Liver (tissue), 9 donors: ENCODE data around the gene TRIM14. TPM values are rescaled to one million over a fixed set of nuclear protein-coding genes. Genes with fewer than 3 reads are reported as not detected.
"Not testable (repeated sequence)": the region's sequence is repeated elsewhere in the genome, so short reads cannot be mapped to it uniquely, and the experiment has no call there.

Experiments
- DNase-seq: peaks from one replicate; pipeline ENCODE4 v3.0.0-alpha.2; 2017; ENCODE audit warnings: low spot score
- H3K27ac ChIP-seq, 2 donors: one replicate each; pipeline ENCODE4 v1.7.0; 2013; ENCODE audit warnings: inconsistent platforms in 2 of 2, low read length in 2 of 2, control low read depth in 1 of 2, low read depth in 1 of 2, mild to moderate bottlenecking in 1 of 2
- H3K27me3 ChIP-seq, 4 donors: one replicate each; pipeline versions ENCODE4 v1.6.1 to v1.7.0; 2013; ENCODE audit warnings: low read length in 3 of 4, inconsistent platforms in 1 of 4, mild to moderate bottlenecking in 1 of 4, moderate library complexity in 1 of 4; ENCODE audit not compliant: control insufficient read depth in 4 of 4, insufficient read depth in 4 of 4
- H3K36me3 ChIP-seq, 4 donors: one replicate each; pipeline versions ENCODE4 v1.6.1 to v1.7.0; 2013; ENCODE audit warnings: low read length in 3 of 4, mild to moderate bottlenecking in 3 of 4, low read depth in 1 of 4, moderate library complexity in 1 of 4; ENCODE audit not compliant: control insufficient read depth in 4 of 4, insufficient read depth in 3 of 4
- H3K4me1 ChIP-seq, 4 donors: one replicate each; pipeline versions ENCODE4 v1.6.1 to v1.7.0; 2013; ENCODE audit warnings: low read length in 3 of 4, mild to moderate bottlenecking in 3 of 4, moderate library complexity in 1 of 4; ENCODE audit not compliant: control insufficient read depth in 4 of 4, insufficient read depth in 4 of 4
- H3K4me3 ChIP-seq, 3 donors: one replicate each; pipeline versions ENCODE4 v1.6.1 to v1.7.0; 2013; ENCODE audit warnings: low read length in 3 of 3, control low read depth in 1 of 3, low read depth in 1 of 3, mild to moderate bottlenecking in 1 of 3
- H3K9ac ChIP-seq, 2 donors: one replicate each; pipeline ENCODE4 v1.7.0; 2013; ENCODE audit warnings: low read length in 2 of 2, mild to moderate bottlenecking in 2 of 2, moderate library complexity in 2 of 2, control low read depth in 1 of 2, low read depth in 1 of 2
- H3K9me3 ChIP-seq, 4 donors: one replicate each; pipeline versions ENCODE4 v1.6.1 to v1.7.0; 2013; ENCODE audit warnings: low read length in 3 of 4; ENCODE audit not compliant: control insufficient read depth in 4 of 4
- EGR1 ChIP-seq, 2 donors: IDR thresholded peaks; 2 replicates each; pipeline ENCODE4 v1.6.1; 2016 to 2018; ENCODE audit warnings: antibody characterized with exemption in 2 of 2, low read depth in 2 of 2
- GABPA ChIP-seq, 2 donors: IDR thresholded peaks in 1 of 2; conservative IDR thresholded peaks in 1 of 2; 2 replicates each; pipeline ENCODE4 v1.6.1; 2016; ENCODE audit warnings: antibody characterized with exemption in 2 of 2, mild to moderate bottlenecking in 1 of 2, moderate library complexity in 1 of 2
- HNF4A ChIP-seq, 2 donors: conservative IDR thresholded peaks; 2 replicates each; pipeline ENCODE4 v1.6.1; 2016; ENCODE audit warnings: antibody characterized with exemption in 2 of 2, mild to moderate bottlenecking in 2 of 2
- HNF4G ChIP-seq: IDR thresholded peaks from 2 replicates; pipeline ENCODE4 v1.6.1; 2016; ENCODE audit warnings: antibody characterized with exemption
- JUND ChIP-seq, 2 donors: IDR thresholded peaks; 2 replicates each; pipeline ENCODE4 v1.6.1; 2016; ENCODE audit warnings: antibody characterized with exemption in 2 of 2
- NR2F2 ChIP-seq: IDR thresholded peaks from 2 replicates; pipeline ENCODE4 v1.6.1; 2016; ENCODE audit warnings: antibody characterized with exemption
- RXRA ChIP-seq, 2 donors: IDR thresholded peaks; 2 replicates each; pipeline ENCODE4 v1.6.1; 2017 to 2018; ENCODE audit warnings: antibody characterized with exemption in 2 of 2, mild to moderate bottlenecking in 1 of 2
- SP1 ChIP-seq: IDR thresholded peaks from 2 replicates; pipeline ENCODE4 v1.6.1; 2018; ENCODE audit warnings: antibody characterized with exemption, mild to moderate bottlenecking
- YY1 ChIP-seq: IDR thresholded peaks from 2 replicates; pipeline ENCODE4 v1.6.1; 2016; ENCODE audit warnings: antibody characterized with exemption, mild to moderate bottlenecking
- WGBS: extraction: QIAGEN DNeasy Blood & Tissue Kit; methylation state at CpG from one replicate; pipeline ENCODE4 v1.1.7; 2013; 5-methylcytosine and 5-hydroxymethylcytosine counted together
- polyA plus RNA-seq, 2 donors: library from polyadenylated mRNA; stranded (reverse) in 1 of 2; unstranded in 1 of 2; fragments of 200-250 nt in 1 of 2; fragments of >200 nt in 1 of 2; fragmentation: Nextera tagmentation in 1 of 2; extraction: Ambion mirVana in 1 of 2; gene quantifications; one replicate each; pipeline versions ENCODE4 v1.2.1 to v1.2.3, GENCODE V29; 2013 to 2015
- total RNA-seq, 2 donors: library from RNA; depleted of rRNA; stranded (reverse); fragments of >200 nt; gene quantifications; one replicate each; pipeline ENCODE4 v1.2.3, GENCODE V29; 2014
- TF ChIP-seq, protein P1 (sequence below): fragments of 150-350 bp; IDR thresholded peaks from 2 replicates; pipeline ENCODE4 v1.5.1; 2017; ENCODE audit warnings: improper control_type of control experiment, low read depth, low read length; ENCODE audit not compliant: missing input control
- TF ChIP-seq, protein P2 (sequence below): IDR thresholded peaks from 2 replicates; pipeline ENCODE4 v1.6.1; 2016; ENCODE audit warnings: antibody characterized with exemption
- TF ChIP-seq, protein P3 (sequence below): IDR thresholded peaks from 2 replicates; pipeline ENCODE4 v1.6.1; 2016; ENCODE audit warnings: antibody characterized with exemption, mild to moderate bottlenecking
- TF ChIP-seq, protein P4 (sequence below): IDR thresholded peaks from 2 replicates; pipeline ENCODE4 v1.6.1; 2016; ENCODE audit warnings: antibody characterized with exemption
- donor health status: healthy.
- donor health status: healthy.
- donor health status: healthy.
- donor health status: healthy.
- donor health status: healthy.

Gene TRIM14
- total and polyA plus RNA-seq, 4 donors = 15.2 to 22.0 (median 17.8) TPM

DNA sequence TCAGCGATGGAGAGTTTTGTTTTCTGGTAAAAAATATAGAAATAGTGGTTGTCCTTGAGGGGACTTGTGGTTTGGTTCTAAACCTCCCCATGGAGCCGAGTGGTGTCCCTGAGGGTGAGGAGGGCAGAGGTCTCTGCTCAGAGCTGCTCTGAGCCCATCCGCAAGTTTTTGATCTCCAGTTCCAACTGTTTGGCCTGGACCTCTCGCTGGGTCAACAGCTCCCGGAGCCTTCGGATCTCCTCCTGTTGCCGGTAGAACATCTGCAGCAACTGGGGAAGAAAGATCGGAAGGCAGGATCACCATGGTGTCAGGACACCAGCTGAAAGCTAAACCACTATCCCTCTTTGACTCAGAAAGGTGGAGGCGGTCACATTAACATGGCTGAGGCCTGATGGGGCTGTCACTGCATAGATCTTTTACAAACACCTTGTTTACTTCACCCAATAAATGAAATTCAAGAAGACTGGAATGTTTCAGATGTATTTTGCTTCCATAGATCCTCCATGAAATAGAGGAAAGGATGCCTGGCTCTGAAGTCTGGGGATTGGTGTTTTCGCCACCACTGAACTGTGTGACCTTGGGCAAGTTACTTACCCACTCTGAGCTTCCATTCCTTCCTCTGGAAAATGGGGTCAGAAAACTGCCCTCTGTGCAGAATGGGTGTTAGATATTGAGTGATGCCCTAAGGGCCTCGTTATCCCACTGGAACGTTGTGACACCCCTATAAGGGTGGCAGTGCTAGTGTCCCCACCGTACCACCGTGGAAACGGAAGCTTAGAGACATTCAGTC lies 5.8 kb upstream of the TRIM14 start:
- no peaks in the 10 kb centered on the region for H3K9me3 ChIP-seq
- no peak overlapping the region for H3K9ac ChIP-seq
- peaks cover 0 to 5% (median under 1%) of the 10 kb centered on the region in 4 donors for H3K36me3 ChIP-seq
- no peak for DNase-seq
- H3K4me3 ChIP-seq = no peak overlapping the region
- H3K27me3 ChIP-seq = no peaks in the 10 kb centered on the region
- TF ChIP-seq JUND (IDR thresholded peaks at IDR 0.05) = no peak
- TF ChIP-seq HNF4G = no peak
- TF ChIP-seq, protein P1, sequence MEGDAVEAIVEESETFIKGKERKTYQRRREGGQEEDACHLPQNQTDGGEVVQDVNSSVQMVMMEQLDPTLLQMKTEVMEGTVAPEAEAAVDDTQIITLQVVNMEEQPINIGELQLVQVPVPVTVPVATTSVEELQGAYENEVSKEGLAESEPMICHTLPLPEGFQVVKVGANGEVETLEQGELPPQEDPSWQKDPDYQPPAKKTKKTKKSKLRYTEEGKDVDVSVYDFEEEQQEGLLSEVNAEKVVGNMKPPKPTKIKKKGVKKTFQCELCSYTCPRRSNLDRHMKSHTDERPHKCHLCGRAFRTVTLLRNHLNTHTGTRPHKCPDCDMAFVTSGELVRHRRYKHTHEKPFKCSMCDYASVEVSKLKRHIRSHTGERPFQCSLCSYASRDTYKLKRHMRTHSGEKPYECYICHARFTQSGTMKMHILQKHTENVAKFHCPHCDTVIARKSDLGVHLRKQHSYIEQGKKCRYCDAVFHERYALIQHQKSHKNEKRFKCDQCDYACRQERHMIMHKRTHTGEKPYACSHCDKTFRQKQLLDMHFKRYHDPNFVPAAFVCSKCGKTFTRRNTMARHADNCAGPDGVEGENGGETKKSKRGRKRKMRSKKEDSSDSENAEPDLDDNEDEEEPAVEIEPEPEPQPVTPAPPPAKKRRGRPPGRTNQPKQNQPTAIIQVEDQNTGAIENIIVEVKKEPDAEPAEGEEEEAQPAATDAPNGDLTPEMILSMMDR = no peak
- TF ChIP-seq, protein P2, sequence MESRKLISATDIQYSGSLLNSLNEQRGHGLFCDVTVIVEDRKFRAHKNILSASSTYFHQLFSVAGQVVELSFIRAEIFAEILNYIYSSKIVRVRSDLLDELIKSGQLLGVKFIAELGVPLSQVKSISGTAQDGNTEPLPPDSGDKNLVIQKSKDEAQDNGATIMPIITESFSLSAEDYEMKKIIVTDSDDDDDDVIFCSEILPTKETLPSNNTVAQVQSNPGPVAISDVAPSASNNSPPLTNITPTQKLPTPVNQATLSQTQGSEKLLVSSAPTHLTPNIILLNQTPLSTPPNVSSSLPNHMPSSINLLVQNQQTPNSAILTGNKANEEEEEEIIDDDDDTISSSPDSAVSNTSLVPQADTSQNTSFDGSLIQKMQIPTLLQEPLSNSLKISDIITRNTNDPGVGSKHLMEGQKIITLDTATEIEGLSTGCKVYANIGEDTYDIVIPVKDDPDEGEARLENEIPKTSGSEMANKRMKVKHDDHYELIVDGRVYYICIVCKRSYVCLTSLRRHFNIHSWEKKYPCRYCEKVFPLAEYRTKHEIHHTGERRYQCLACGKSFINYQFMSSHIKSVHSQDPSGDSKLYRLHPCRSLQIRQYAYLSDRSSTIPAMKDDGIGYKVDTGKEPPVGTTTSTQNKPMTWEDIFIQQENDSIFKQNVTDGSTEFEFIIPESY = no peak
- TF ChIP-seq SP1 = no peak
- TF ChIP-seq RXRA (IDR thresholded peaks at IDR 0.05) = no peak
- TF ChIP-seq, protein P3, sequence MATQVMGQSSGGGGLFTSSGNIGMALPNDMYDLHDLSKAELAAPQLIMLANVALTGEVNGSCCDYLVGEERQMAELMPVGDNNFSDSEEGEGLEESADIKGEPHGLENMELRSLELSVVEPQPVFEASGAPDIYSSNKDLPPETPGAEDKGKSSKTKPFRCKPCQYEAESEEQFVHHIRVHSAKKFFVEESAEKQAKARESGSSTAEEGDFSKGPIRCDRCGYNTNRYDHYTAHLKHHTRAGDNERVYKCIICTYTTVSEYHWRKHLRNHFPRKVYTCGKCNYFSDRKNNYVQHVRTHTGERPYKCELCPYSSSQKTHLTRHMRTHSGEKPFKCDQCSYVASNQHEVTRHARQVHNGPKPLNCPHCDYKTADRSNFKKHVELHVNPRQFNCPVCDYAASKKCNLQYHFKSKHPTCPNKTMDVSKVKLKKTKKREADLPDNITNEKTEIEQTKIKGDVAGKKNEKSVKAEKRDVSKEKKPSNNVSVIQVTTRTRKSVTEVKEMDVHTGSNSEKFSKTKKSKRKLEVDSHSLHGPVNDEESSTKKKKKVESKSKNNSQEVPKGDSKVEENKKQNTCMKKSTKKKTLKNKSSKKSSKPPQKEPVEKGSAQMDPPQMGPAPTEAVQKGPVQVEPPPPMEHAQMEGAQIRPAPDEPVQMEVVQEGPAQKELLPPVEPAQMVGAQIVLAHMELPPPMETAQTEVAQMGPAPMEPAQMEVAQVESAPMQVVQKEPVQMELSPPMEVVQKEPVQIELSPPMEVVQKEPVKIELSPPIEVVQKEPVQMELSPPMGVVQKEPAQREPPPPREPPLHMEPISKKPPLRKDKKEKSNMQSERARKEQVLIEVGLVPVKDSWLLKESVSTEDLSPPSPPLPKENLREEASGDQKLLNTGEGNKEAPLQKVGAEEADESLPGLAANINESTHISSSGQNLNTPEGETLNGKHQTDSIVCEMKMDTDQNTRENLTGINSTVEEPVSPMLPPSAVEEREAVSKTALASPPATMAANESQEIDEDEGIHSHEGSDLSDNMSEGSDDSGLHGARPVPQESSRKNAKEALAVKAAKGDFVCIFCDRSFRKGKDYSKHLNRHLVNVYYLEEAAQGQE = no peak
- TF ChIP-seq EGR1 (IDR thresholded peaks at IDR 0.05; ENCODE audit: low read depth in 2 of 2) = no peak
- no peak for TF ChIP-seq HNF4A (conservative IDR thresholded peaks at IDR 0.05)
- no peak for TF ChIP-seq NR2F2
- TF ChIP-seq YY1 = no peak
- no peak for TF ChIP-seq GABPA (IDR thresholded peaks at IDR 0.05 in 1 of 2, conservative IDR thresholded peaks at IDR 0.05 in 1 of 2)
- TF ChIP-seq, protein P4, sequence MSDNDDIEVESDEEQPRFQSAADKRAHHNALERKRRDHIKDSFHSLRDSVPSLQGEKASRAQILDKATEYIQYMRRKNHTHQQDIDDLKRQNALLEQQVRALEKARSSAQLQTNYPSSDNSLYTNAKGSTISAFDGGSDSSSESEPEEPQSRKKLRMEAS = no peak
- H3K27ac ChIP-seq = no peak overlapping the region
- WGBS = 96% methylated on average over 15 of the region's 15 CpGs
- H3K4me1 ChIP-seq = no peaks in the 10 kb centered on the region

DNA sequence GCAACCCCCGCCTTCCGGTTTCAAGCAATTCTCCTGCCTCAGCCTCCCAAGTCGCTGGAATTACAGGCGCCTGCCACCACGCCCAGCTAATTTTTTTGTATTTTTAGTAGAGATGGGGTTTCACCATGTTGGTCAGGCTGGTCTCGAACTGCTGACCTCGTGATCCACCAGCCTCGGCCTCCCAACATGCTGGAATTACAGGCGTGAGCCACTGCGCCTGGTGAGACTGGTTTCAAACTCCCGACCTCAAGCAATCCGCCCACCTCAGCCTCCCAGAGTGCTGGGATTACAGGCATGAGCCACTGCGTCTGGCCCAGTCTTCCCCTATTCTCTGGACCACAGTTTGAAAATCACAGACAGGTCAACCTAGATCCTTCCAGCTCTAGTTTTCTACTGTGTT lies 5.1 kb upstream of the TRIM14 start:
- H3K36me3 ChIP-seq, H3K4me1 ChIP-seq, H3K27ac ChIP-seq, H3K9me3 ChIP-seq, H3K9ac ChIP-seq, H3K4me3 ChIP-seq, DNase-seq, H3K27me3 ChIP-seq: not testable (repeated sequence)
- 97% methylated on average over 13 of the region's 13 CpGs for WGBS
